ENCODE results near the gene ZNF506.
"Not testable (repeated sequence)": the region's sequence is repeated elsewhere in the genome, so short reads cannot be mapped to it uniquely, and the experiment has no call there.

The ZNF506 gene

DNA sequence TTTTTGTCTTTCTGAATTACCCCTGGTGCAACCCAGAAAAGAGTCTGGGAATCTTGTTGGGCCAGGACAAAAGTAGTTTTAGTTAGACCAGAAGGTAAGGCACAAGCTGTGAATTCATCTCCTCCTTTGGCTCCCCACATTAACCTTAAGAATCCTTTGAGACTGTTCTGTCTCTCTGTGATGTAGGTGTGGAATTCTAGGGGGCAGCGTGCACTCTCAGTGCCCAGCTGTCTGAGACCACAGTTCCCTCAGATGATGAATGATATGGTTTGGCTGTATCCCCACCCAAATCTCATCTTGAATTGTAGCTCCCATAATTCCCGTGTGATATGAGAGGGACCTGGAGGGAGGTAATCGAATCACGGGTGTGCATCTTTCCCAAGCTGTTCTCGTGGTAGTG lies 43.9 kb downstream of the ZNF506 start:
- DNase-seq = no peak

DNA sequence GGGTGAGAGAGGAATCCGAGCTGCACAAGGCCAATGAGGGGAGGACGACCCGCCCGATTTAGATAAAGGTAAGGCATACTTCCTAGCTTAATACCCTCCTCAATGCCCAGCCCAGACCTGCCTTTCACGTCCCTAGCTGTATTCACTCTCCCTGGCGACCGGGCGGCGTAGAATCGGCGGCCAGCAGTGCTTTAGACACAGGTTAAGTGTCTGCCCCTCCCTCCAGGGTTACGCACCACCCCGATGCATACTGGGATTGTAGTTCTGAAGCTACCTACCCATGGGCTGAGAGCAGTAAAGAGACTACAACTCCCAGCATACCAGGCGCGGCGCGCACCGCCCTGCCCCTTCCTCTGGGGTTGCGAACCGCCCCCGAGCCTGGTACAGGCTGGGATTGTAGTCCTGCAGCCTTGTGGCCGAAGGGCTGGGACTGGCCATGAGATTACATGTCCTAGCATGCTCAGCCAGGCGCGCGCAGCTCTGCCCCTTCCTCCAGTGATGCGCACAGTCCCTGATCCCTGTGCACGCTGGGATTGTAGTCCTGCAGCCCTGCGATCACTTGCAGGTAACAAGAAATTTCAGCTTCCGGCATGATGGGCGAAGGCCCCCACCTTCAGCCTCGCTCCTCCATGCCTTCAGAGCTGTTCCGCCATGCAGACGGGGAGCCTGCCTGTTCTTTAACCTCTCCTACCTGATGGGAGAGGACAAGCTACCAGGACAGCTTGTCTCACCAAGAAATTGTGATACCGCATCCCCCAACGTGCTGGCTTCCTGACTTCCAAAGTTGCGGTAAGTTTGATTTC lies 45.1 kb downstream of the ZNF506 start:
- DNase-seq = peak; percentile 96

DNA sequence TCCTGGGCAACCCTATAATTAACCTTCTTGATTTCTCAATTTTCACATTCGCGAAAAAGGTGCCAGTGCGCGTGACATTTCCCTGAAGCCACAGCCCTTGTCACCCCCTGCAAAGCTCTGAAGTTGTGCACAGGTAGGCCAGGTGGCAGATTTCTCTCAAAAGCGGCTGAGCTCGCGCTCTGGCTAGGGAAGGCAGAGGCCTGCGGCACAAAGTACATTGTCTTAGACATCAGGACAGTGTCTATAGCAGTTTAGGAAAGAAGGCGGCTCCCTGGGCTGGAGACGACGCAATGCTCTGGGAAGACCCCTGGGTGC lies 45.7 kb downstream of the ZNF506 start:
- DNase-seq = no peak

DNA sequence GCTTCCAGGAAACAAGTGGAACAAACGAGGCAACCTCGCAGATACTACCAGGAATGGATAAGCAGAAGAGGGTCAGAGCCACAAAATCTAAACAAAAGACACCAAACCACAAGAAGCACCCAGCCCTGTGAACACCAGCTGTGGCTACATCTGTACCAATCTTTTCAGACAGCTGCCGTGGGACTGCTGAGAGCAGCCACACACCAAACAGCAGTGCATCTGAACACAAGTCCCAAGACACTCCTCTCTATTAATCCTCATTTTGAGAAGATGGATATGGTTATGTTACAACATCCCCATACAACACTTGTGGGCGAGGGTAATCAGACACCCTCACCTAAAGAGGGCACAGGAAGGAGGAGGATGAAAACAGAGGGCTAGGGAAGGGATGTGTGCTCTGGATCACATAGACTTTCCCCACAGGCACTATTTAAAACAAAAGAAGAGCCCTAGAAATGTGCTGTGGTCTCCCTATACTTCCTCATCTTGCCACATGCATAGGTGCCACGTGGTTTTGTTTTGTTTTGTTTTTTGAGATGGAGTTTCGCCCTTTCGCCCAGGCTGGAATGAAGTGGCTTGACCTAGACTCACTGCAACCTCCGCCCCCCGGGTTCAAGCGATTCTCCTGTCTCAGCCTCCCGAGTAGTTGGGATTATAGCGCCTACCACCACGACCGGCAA lies 47.1 kb downstream of the ZNF506 start:
- no peak for DNase-seq

DNA sequence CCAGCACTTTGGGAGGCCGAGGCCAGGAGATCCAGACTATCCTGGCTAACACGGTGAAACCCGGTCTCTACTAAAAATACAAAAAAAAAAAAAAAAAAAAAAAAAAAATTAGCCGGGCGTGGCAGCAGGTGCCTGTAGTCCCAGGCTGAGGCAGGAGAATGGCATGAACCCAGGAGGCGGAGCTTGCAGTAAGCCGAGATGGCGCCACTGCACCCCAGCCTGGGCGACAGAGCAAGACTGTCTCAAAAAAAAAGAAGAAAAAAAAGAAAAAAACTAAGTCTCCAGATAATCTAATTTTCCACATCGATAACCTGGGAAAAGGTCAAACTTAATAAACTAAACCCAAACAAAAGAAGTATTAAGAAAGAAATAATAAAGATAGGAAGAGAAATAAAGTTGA lies 49.6 kb downstream of the ZNF506 start:
- DNase-seq = not testable (repeated sequence)

DNA sequence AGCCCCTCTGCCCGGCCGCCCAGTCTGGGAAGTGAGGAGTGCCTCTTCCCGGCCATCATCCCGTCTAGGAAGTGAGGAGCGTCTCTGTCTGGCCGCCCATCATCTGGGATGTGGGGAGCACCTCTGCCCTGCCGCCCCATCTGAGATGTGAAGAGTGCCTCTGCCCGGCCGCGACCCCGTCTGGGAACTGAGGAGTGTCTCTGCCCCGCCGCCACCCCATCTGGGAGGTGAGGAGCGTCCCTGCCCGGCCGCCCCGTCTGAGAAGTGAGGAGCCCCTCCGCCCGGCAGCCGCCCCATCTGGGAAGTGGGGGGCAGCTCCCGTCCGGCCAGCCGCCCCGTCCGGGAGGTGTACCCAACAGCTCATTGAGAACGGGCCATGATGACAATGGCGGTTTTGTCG lies 51.6 kb downstream of the ZNF506 start:
- not testable (repeated sequence) for DNase-seq

DNA sequence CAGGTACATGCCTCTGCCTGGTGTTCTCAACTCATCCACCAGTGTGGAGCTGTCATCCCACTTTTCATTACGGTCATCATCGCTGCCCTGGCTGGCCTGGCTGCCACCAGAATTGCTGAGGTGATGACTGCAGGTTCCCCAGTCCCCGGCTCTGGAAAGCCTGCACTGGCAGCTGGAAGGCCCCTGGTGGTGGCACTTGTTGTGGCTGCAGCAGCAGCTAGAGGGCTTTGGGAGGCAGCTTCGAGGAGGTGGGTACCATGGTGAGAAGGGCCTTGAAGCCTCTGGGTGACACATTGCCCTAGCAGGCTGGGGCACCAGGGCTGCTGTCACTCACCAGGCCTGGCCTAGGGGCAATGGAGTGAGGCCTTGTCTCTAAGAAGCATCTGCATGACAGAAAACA lies 63.4 kb downstream of the ZNF506 start:
- no peak for DNase-seq

DNA sequence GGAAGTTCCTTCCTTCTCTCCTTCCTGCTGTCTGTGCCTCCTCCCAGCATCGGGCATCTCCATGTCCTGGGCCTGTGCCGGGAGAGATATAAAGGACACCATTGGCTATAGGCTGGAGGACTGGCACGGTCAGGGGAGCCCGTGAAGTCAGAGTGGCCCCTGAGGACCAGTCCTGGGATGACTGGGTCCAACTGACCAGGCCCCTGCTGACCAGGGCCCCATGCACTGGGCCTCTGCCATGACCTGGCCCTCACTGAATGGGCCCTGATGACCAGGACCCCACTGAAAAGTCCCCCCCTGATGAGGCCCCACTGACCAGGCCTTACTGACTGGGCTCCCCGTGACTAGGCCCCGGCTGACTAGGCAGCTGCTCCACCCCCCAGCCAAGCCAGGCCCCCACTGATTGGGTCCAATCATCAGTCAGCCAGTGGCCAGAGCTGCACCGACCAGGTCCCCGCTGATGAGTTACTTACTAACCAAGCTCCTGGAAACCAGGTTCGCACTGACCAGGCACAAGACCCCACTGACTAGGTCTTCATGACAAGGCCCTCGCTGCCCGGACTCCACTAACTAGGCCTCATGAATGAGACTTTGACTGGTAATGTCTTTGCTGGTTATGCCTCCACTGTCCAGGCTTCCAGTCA lies 68.7 kb downstream of the ZNF506 start:
- DNase-seq = no peak

DNA sequence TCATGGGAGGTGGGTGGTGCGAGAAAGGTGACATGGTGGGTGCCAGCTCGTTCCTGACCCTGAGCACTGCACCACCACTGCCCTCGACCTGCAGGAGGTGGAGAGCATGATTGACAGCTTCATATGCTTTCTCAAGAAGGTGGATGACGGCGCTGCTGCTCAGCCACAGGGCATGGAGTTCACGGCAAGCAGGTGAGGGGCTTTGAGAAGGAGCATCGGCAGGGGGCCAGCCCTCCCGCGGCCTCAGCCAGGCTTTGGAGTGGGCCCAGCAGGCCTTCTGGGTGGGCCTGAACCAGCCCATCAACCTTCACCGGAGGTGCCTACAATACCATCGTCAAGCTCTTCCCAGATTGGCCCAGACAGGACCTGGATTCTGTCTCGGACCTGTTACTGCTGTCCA lies 69.7 kb downstream of the ZNF506 start:
- DNase-seq = no peak

DNA sequence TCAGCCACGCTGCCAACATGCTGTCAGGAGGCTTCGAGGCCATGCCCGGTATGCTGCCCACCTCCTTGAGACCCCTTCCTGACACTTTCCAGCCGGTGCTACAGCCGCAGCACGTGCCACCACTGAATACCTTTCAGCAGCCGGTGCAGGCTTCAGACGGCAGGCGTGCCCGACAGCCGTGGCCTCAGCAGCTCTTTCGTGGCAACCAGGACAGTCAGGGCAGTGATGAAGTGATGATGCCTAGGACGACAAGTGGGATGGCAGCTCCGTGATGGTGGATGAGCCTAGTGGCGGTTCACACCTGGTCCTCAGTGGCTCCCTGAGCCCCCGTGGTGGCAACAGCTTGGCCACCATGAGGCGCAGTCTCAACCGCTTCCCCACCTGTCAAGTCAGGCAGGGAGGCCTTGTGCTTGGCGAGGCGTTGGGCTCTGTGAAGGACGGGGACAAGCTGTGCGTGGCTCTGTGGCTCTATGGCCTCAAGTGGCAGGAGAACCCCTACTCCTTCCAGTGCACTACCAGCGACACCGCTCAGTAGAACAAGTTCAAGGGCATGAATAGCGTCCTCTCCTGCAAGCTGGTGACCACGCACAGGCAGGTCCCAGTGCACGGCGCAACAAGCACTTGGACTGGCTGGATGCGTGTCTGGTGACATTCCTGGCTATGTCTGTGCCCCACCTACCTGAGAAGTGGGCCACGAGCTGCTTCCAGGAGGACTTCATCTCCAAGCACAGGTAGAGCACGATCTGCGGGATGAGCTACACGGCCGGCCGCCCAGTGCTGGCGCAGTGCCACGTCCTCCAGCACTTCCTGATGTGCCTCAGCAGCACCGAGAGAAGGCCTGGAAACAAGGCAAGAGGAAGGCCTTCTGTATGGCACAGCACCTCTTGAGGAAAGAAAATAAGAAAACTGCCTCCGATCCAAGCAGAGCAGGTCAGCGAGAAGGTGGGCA lies 70.4 kb downstream of the ZNF506 start:
- no peak for DNase-seq

DNA sequence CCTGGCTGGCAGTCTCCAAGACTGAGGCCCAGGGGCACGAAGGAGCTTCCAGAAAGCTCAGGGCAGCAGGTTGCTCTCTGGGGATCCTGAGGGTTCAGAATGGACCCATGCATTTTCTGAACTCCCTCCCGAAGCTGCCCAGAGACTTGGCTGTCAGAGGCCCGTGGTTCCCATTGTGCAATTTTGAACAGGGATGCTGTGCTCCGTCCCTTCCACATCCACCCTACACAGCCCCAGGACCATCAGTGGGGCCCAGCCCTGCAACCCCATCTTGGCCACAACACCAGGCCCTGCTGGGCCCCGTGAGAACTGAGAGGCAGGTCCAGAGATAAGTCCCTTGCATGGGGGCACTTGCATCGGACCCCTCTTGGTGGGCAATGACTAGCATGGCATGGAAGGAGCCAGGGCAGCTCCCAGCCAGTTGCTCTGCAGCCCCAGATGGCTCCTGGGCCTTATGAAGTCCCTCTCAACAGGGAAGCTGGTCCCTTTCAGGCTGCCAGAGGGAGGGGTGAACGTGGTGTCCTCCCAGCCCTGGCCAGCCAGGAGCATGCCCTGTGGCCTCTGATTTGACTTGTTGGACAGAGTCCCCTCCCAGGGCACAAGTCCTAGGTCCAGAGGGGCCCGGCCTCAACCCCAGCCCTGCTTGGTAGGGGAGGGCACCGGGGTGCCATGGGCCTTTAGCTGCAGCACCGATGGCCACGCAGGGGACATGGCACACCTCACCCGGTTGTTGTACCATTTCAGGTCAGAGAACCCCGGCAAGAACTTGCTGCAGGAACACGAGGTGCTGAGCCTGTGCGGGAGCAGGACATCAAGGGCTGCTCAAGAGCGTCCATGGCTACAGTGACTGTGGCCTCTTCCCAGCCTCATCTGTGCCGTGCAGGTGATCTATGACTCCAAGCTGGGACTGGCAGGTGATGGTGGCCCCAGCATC lies 71.4 kb downstream of the ZNF506 start:
- DNase-seq = no peak

DNA sequence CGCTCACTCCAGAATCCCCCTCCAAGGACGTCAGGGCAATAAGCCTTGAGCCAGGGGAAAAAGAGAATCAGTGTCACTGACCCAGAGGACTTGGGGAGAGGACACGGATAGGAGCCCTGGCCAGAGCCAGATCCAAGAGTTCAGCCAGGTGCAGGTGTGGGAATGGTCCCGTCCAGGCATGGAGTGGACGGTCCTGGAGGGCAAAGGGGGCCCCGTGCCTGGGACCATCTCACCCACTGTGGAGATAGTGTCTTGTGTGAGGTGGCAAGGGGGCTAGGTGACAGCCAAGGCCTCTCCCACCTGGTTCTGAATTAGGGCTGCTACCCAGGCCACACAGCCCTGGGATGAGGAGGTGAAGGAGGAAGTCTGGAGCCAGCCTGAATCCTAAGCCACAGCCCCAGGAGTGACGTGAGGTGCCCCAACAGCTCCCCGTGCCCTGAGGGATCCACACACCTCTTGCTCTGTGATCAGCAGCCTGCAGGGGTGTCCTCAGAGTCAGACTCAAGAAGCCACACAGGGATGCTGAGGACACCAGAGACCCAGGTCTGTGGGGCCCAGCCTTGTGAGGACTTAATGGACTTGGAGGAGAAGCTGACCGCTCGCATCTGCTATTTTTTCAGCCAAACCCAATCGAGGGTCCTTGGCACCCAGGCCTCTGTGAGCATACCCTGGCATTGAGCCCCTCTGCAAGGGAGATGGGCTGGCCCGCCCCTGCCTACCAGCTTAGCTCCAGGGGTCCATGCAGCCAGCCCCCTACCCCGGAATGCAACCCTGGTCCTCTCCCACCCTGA lies 72.2 kb downstream of the ZNF506 start:
- no peak for DNase-seq

DNA sequence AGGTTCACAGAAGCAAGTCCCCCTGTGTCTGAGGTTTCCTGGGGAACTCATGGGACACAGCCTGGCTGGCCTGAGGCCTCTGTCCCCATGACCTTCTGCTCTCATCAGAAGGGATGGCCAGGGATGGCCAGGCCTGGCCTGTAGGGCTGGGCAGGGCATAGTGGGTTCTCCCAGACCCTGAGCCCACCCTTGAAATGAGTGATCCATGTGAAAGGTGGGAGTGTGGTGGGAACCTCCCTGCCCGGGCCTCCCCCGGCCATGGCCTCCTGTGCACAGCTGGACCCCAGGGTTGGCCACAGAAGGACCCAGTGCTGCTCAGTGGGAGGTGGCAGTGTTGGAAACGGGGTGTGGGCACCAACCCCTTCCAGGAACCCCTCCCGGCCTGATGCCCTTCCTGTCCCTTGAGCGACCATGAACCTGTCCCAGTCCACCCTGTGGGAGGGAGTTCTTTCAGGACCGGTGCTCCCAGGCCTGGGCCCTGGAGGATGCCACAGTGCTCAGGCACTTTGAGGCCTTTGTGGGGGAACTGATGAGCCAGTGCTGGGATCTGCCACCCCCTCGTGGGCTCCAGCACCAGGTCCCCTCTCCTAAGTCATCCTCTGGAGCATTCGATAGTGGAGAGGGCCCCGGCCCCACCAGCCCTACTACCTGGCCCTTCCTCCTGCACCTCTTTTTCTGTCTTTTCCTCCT lies 73.2 kb downstream of the ZNF506 start:
- no peak for DNase-seq

DNA sequence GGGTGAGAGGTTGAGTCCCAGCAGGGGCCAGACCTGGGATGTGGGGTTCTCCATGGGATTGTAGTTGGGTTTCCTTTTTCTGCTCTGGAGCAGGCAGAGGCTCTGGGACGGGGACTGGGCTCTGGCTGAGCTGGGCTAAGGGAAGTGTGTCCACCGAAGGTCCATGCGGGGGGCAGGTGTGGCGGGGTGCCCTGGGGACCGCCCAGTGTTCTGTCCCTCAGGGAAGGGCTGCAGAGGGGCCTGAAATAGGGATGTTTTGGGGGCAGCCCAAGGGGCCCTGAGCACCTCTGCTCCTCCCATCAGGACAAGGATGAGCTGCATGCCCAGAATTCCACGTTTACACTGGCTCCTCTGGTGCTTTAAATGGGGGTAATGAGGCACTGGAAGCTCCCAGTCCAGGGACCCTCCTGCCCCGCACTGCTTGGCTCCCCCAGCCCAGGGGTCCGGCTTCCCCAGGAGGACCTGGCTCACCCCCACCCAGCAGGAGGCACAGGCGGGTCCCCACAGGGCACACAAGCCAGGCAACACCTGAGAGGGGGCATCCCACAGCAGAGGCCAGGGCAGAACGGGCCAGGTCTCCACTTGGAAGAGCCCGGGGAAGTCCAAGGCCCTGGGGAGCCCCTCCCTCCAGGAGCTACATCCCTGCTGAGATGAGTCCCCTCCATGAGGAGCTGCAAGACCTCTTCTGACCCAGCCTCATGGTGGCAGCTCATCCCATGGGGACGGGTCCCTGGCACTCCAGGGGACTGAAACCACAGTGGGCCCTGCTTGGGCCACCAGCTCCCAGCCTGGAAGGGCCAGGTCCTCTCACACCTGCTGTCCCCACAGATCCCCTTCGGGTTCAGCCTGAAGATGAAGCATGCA lies 74.0 kb downstream of the ZNF506 start:
- no peak for DNase-seq

DNA sequence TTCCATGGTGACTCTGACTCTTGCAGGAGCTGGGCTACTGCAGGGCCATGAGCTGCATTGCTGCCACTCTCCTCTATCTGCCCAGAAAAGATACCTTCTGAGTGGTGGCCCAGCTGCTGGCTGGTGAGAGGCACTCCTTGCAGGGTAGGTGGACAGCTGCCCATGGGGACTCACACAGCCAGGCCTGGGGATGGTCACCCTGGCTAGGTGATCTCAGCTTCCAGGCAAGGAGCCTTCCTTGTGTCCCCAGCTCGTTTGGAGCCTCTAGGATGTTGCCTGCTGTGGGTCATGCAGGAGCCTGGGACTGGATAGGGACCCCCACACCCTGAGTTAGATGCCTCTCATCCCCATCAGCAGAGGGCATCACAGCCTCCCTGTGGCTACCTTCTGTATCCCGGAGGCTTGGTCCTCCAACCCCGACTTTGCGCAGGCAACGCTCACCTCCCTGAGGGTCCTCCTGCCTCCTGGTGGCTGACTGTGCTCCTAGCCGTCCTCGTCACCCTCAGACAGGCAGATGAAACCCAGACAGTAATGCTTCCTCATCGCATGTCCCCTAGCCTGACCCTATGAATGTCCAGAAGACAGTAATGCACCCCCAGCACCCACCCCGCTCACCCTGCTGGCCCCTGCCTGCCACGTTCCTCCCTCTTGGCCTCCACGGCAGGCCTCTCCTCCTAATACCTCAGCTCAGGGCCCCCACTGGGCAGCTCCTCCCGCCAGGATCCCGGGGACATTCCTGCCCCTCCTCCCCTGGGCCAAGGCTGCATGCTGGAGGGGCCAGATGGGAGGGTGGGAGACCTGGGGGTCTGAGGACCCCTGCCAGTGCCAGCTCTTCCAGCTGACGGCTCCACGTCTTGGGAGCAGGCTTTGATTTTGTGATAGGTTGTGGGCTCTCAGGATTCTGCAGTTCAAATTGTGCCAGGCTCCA lies 75.0 kb downstream of the ZNF506 start:
- DNase-seq = no peak

DNA sequence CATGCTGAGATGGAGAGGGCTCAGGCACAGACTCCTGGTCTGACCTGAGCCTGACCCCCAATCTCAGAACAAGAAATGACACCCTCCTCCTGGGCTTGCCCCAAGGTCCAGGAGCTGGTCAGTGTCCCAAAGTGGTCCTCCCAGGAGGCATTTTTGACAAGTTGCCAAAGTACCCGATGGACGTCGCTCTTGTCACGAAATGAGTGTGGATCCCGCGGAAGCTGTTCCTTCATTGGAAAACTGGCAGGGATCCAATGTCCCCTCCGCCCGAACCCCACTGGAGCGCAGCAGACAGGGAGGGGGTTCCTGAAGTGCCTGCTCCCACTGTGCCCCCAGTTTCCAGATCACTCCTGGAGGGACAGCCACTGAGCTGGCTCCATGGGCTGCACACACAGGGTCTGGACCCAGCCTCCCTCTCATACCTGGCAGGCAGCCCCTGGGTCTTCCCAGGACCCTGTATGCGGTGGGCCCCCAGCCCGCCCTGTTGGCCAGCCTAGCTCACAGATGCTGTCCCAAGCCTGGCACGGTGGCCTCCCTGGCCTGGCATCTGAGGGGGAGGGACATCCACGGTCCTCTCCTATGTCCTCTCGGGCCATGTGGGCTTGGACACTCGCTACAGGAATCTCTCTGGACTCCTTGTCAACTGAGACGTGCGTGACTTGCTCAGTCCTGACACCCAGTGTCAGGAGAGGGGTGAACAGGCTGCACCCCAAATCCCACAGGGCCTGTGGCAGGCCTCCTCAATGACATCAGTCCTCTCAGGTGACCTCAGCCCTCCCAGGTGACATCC lies 75.9 kb downstream of the ZNF506 start:
- no peak for DNase-seq

DNA sequence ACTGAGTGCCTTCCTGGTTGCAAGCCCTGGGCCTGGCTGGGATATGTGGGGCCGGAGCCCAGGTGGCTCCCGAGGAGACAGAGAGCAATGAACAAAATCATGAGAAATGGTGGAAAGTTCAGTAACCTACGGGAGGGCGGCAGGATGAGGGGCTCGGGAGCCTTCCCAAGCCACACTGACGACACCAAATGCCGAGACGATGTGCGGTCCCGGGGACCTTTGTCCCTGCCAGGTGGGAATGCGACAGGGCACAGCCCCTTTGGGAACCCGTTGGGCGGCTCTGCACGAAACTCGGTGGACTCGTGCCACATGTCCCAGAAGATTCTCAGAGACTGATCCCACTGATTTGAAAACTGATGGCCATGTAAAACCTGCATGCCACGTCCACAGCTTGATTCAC lies 76.9 kb downstream of the ZNF506 start:
- DNase-seq = no peak
